GM12801 (cell line): Measurements from ENCODE around the gene OMP.

Experiments used
- TF ChIP-seq, protein P1 (sequence below): IDR thresholded peaks from one replicate; pipeline ENCODE4 v1.5.1; 2011; ENCODE audit warnings: control low read depth; ENCODE audit not compliant: insufficient read length; ENCODE audit errors: extremely low read depth

Gene OMP

DNA sequence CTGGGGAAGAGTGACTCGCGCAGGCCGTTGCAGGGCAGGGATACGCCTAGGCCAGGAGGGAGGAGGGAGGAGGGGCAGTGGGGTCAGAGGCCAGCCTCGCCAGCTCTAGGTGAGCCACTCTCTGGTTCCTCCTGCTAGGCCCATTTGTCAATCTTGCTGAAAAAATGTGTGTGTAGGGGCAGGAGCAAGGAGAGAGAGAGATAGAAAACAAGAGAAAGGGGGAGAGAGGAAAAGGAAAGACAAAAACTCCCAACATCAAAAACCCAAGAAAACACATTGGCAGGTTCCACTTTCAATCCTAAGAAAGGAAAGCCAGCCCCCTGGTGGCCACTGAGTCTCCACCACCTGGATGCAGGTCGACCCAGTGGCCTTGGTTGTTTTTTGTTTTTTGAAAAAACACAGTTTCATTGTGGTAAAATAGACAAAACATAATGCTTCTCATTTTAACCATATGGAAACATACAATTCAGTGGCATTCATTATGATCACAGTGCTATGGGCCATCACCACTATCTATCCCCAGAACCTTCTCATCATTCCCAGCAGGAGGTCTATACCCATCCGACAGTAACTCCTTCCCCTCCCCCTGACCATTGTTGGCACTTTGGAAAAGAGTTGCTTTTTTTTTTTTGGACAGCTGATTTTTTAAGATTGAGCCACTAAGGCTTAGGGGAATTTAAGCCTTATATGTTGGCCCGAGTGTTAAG, 10.9 kb downstream of the OMP start:
- TF ChIP-seq, protein P1, sequence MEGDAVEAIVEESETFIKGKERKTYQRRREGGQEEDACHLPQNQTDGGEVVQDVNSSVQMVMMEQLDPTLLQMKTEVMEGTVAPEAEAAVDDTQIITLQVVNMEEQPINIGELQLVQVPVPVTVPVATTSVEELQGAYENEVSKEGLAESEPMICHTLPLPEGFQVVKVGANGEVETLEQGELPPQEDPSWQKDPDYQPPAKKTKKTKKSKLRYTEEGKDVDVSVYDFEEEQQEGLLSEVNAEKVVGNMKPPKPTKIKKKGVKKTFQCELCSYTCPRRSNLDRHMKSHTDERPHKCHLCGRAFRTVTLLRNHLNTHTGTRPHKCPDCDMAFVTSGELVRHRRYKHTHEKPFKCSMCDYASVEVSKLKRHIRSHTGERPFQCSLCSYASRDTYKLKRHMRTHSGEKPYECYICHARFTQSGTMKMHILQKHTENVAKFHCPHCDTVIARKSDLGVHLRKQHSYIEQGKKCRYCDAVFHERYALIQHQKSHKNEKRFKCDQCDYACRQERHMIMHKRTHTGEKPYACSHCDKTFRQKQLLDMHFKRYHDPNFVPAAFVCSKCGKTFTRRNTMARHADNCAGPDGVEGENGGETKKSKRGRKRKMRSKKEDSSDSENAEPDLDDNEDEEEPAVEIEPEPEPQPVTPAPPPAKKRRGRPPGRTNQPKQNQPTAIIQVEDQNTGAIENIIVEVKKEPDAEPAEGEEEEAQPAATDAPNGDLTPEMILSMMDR: no peak

DNA sequence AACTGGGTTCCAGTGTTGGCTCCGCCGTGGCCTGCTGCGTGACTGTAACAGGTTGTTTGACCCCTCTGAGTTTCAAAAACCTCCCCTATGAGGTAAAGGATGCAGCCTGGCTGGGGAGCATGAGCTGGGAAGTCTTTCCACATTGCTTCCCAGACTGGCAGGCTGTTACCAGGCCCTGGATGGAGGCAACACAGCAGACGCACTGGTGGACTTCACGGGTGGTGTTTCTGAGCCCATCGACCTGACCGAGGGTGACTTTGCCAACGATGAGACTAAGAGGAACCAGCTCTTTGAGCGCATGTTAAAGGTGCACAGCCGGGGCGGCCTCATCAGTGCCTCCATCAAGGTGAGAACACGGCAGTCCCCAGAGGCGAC, 11.4 kb downstream of the OMP start:
- TF ChIP-seq, protein P1: no peak

DNA sequence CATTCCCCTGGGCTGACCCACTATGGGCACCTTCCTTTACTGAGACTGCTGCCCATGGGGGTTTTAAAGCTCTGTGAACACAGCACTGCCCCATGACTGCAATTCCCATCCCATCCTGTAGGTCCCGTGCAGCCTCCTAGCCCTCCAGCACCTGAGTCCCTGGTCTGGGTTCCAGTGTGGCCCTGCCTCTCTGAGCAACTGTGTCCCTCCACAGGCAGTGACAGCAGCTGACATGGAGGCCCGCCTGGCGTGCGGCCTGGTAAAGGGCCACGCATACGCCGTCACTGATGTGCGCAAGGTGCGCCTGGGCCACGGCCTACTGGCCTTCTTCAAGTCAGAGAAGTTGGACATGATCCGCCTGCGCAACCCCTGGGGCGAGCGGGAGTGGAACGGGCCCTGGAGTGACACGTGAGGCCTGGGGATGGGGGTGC, 12.6 kb downstream of the OMP start:
- TF ChIP-seq, protein P1: no peak

DNA sequence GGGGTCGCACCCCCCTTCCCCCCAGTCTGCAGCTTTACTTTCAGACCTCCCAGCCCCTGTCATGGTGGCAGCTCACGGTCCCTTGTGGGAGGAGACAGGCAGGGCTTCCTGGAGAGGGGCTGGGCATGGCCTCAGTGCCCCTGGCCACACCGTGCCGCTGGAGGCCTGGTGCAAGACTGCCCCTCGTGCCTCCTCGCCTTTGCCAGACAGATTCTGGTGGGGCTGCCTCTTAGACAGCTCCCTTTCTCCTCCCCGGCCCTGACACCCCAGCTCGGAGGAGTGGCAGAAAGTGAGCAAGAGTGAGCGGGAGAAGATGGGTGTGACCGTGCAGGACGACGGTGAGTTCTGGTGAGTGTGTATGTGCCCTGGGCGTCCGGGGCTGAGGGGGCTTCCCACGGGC, 13.3 kb downstream of the OMP start:
- TF ChIP-seq, protein P1: no peak

DNA sequence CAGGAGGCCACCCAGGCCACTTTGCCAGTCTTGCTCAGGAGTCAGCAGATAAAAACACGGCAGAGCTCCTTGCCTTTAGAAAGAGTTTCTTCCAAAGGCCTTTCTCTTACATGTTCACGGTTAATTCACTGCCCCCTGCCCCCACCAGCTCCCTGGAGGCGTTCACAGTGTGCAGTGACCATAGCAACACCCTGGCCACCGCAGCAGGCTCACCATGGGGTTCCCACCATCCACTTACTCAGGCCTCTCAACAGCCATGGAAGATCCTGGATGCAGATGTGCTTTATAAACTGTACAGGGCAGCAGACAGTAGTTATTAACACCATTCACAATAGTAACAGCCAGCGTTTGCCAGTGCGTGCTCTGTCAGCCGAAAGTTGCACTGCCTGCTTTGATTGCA, 14.9 kb downstream of the OMP start:
- TF ChIP-seq, protein P1: no peak

DNA sequence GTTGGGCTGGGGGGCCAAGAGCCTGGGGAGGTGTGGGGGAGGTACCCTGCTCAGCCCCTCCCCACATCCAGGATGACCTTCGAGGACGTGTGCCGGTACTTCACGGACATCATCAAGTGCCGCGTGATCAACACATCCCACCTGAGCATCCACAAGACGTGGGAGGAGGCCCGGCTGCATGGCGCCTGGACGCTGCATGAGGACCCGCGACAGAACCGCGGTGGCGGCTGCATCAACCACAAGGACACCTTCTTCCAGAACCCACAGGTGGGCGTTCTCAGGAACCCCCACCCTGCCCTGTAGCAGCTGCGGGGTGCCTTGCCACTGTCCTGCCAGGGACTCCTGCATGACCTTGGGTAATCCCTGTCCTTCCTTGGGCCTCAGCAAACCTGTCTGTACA, 15.4 kb downstream of the OMP start:
- TF ChIP-seq, protein P1: no peak

DNA sequence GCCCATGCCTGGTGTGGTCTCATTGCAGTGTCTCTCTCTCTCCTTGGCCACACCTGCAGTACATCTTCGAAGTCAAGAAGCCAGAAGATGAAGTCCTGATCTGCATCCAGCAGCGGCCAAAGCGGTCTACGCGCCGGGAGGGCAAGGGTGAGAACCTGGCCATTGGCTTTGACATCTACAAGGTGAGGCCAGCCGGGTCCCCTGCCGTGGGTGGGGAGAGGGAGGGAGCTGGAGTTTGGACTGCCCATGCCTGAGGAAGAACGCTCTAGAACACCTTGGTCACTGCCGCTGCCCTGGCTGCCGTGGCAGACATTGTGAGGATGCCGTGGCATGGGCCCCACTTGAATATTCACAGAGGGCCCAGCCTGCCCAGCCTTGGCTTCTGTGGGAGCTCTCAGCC, 16.3 kb downstream of the OMP start:
- TF ChIP-seq, protein P1: no peak
